ENCODE data around the gene IL19. TPM values are rescaled to one million over a fixed set of nuclear protein-coding genes. Genes with fewer than 3 reads are reported as not detected.
A peak's percentile ranks its signal among the peaks of the same experiment; 100 is the strongest.

Gene IL19
- total and polyA plus RNA-seq, 9 of the 15 experiments (the other 6 are each of a cell fraction or from before 2014, with no cell fraction given): not detected

GRCh38 chr1:206738370-206739366, 31.9 kb upstream of the IL19 start (continued):
- 0 out of 2 replicates have a peak, but pooled peaks have one; percentile 7 for TF ChIP-seq ZNF263 (CRISPR knock-in tag; IDR thresholded peaks at IDR 0.05; ENCODE audit: borderline replicate concordance)
- TF ChIP-seq EZH2 (IDR thresholded peaks at IDR 0.05; ENCODE audit: borderline replicate concordance, low read depth, low read length): no peak
- no peak for TF ChIP-seq MAFG (tag; conservative IDR thresholded peaks at IDR 0.05)
- no peak for TF ChIP-seq ZNF780A (CRISPR knock-in tag; IDR thresholded peaks at IDR 0.05)
- TF ChIP-seq XRCC4 (IDR thresholded peaks at IDR 0.05; ENCODE audit: extremely low read depth, insufficient read depth, insufficient read length): no peak
- no peak for TF ChIP-seq POLR2H (tag; IDR thresholded peaks at IDR 0.05; ENCODE audit: low read depth)
- no peak for TF ChIP-seq ATF1 (CRISPR knock-in tag; IDR thresholded peaks at IDR 0.05)
- TF ChIP-seq ATF1 (tag; IDR thresholded peaks at IDR 0.05): no peak
- TF ChIP-seq, protein P1, sequence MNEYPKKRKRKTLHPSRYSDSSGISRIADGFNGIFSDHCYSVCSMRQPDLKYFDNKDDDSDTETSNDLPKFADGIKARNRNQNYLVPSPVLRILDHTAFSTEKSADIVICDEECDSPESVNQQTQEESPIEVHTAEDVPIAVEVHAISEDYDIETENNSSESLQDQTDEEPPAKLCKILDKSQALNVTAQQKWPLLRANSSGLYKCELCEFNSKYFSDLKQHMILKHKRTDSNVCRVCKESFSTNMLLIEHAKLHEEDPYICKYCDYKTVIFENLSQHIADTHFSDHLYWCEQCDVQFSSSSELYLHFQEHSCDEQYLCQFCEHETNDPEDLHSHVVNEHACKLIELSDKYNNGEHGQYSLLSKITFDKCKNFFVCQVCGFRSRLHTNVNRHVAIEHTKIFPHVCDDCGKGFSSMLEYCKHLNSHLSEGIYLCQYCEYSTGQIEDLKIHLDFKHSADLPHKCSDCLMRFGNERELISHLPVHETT (CRISPR knock-in tag; conservative IDR thresholded peaks at IDR 0.05 in 1 of 2, IDR thresholded peaks at IDR 0.05 in 1 of 2): no peak
- TF ChIP-seq RFX1 (IDR thresholded peaks at IDR 0.05): no peak
- TF ChIP-seq NCOR1 (IDR thresholded peaks at IDR 0.05): no peak
- TF ChIP-seq ZNF253 (CRISPR knock-in tag; conservative IDR thresholded peaks at IDR 0.05): no peak
- no peak for TF ChIP-seq OTX1 (CRISPR knock-in tag; IDR thresholded peaks at IDR 0.05)
- TF ChIP-seq, protein P2, sequence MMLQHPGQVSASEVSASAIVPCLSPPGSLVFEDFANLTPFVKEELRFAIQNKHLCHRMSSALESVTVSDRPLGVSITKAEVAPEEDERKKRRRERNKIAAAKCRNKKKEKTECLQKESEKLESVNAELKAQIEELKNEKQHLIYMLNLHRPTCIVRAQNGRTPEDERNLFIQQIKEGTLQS (IDR thresholded peaks at IDR 0.05): peak; percentile 59; the same call in 1 of the 2 replicates
- TF ChIP-seq, protein P2 (CRISPR knock-in tag; conservative IDR thresholded peaks at IDR 0.05): no peak
- peak; percentile 45; the same call in 1 of the 2 replicates for TF ChIP-seq MECOM (CRISPR knock-in tag; IDR thresholded peaks at IDR 0.05)
- no peak for TF ChIP-seq POLR3G (IDR thresholded peaks at IDR 0.05; ENCODE audit: extremely low read depth, insufficient read length, insufficient replicate concordance)
- TF ChIP-seq ZNF589 (CRISPR knock-in tag; IDR thresholded peaks at IDR 0.05; ENCODE audit: low read depth): 0 out of 2 replicates have a peak, but pooled peaks have one; percentile 24
- TF ChIP-seq, protein P3, sequence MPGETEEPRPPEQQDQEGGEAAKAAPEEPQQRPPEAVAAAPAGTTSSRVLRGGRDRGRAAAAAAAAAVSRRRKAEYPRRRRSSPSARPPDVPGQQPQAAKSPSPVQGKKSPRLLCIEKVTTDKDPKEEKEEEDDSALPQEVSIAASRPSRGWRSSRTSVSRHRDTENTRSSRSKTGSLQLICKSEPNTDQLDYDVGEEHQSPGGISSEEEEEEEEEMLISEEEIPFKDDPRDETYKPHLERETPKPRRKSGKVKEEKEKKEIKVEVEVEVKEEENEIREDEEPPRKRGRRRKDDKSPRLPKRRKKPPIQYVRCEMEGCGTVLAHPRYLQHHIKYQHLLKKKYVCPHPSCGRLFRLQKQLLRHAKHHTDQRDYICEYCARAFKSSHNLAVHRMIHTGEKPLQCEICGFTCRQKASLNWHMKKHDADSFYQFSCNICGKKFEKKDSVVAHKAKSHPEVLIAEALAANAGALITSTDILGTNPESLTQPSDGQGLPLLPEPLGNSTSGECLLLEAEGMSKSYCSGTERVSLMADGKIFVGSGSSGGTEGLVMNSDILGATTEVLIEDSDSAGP (CRISPR knock-in tag; IDR thresholded peaks at IDR 0.05): no peak
- no peak for TF ChIP-seq SMAD3 (CRISPR knock-in tag; conservative IDR thresholded peaks at IDR 0.05)
- TF ChIP-seq, protein P4, sequence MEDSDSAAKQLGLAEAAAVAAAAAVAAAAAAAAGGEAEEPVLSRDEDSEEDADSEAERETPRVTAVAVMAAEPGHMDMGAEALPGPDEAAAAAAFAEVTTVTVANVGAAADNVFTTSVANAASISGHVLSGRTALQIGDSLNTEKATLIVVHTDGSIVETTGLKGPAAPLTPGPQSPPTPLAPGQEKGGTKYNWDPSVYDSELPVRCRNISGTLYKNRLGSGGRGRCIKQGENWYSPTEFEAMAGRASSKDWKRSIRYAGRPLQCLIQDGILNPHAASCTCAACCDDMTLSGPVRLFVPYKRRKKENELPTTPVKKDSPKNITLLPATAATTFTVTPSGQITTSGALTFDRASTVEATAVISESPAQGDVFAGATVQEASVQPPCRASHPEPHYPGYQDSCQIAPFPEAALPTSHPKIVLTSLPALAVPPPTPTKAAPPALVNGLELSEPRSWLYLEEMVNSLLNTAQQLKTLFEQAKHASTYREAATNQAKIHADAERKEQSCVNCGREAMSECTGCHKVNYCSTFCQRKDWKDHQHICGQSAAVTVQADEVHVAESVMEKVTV (CRISPR knock-in tag; IDR thresholded peaks at IDR 0.05): peak; percentile 46; the same call in 1 of the 2 replicates

Measured in K562 (cell line).